ENCODE measurements around the gene CDH13. TPM values are rescaled to one million over a fixed set of nuclear protein-coding genes. Genes with fewer than 3 reads are reported as not detected.

The CDH13 gene
- total RNA-seq, 4 donors from 2014 or later, result 5.8 to 36.7 (median 20.4) TPM

DNA sequence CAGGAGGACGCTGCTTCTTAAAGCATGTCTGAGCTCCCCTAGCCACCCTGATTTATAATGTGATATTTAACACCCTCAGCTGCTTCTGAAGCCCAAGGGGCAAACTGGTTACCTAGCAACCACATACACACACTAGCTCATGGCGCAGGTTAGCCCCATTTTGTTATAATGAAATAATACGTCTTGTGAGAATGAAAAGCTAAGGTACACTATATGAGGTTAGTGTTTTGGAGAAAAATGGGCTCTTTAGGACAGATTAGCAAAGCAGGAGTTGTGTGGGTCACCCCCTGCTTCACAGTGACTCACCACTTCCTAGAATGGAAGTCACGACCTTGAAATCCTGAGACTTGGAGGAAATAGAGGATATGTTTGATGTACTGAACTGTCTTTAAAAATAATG, 776.2 kb downstream of the CDH13 start:
- Histone ChIP-seq H3K4me3 (no peak overlapping the region), H3K4me1 (no peaks in the 10 kb centered on the region), H3K27ac (no peak overlapping the region), H3K9me3 (no peaks in the 10 kb centered on the region), H3K27me3 (no peaks in the 10 kb centered on the region), H3K36me3 (no peaks in the 10 kb centered on the region)
- in situ Hi-C loops (cut with MboI; ENCODE audit: low sequenced_read_pairs in 4 of 4), result no loop called here
- TF ChIP-seq, protein P1, sequence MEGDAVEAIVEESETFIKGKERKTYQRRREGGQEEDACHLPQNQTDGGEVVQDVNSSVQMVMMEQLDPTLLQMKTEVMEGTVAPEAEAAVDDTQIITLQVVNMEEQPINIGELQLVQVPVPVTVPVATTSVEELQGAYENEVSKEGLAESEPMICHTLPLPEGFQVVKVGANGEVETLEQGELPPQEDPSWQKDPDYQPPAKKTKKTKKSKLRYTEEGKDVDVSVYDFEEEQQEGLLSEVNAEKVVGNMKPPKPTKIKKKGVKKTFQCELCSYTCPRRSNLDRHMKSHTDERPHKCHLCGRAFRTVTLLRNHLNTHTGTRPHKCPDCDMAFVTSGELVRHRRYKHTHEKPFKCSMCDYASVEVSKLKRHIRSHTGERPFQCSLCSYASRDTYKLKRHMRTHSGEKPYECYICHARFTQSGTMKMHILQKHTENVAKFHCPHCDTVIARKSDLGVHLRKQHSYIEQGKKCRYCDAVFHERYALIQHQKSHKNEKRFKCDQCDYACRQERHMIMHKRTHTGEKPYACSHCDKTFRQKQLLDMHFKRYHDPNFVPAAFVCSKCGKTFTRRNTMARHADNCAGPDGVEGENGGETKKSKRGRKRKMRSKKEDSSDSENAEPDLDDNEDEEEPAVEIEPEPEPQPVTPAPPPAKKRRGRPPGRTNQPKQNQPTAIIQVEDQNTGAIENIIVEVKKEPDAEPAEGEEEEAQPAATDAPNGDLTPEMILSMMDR (IDR thresholded peaks at IDR 0.05 in 4 of 5, conservative IDR thresholded peaks at IDR 0.05 in 1 of 5), result no peak
- no peak for TF ChIP-seq POLR2A (IDR thresholded peaks at IDR 0.05)
- ATAC-seq, result no peak
- intact Hi-C loops (cut with DNase I; ENCODE audit: low total_unique reads), result no loop called here
- DNase-seq, result no peak

DNA sequence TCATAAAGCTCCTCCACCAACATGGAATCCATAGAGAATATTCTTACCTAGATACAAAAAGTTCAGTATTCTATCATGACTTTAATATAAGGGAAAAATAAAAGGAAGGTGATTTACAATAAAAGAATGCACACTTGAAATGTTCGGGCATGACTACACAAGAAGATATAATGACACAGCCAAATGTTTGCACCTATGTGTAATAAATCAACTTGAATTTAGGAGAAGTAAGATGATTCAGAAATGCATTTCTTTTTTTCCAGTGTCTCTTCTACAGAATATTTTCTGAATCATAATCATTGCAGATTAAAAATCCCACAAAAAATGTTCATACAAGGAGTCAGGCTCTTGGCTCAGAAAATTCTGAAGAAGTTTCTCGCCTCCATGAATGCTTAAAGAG, 777.0 kb downstream of the CDH13 start:
- Histone ChIP-seq H3K27me3 (no peaks in the 10 kb centered on the region), H3K9me3 (no peaks in the 10 kb centered on the region), H3K27ac (no peak overlapping the region), H3K4me3 (no peak overlapping the region), H3K36me3 (no peaks in the 10 kb centered on the region), H3K4me1 (no peaks in the 10 kb centered on the region)
- intact Hi-C loops (cut with DNase I; ENCODE audit: low total_unique reads), result no loop called here
- in situ Hi-C loops (cut with MboI; ENCODE audit: low sequenced_read_pairs in 4 of 4), result no loop called here
- DNase-seq, result no peak
- no peak for ATAC-seq
- TF ChIP-seq, protein P1 (IDR thresholded peaks at IDR 0.05 in 4 of 5, conservative IDR thresholded peaks at IDR 0.05 in 1 of 5), result no peak
- no peak for TF ChIP-seq POLR2A (IDR thresholded peaks at IDR 0.05)

DNA sequence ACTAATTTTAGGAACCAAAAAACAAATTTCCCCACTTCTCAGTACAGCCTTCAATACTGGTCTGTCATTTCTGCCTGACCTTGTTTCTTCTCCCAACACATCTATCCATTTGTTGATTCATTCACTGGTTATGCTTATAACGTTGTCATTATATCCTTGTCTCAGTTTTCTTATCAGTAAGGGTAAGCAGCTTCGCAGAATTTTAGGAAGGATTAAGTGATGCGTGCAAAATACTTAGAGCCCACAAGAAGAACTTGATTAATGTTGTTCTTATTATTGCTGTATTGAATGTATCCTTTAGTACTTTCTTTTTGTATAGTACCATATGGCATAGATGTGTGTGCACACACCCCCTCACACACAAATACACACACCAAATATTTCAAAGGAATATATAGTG, 777.5 kb downstream of the CDH13 start:
- TF ChIP-seq POLR2A (IDR thresholded peaks at IDR 0.05), result no peak
- TF ChIP-seq, protein P1 (IDR thresholded peaks at IDR 0.05 in 4 of 5, conservative IDR thresholded peaks at IDR 0.05 in 1 of 5), result no peak
- Histone ChIP-seq H3K27me3 (no peaks in the 10 kb centered on the region), H3K9me3 (no peaks in the 10 kb centered on the region), H3K4me1 (no peaks in the 10 kb centered on the region), H3K4me3 (no peak overlapping the region), H3K36me3 (no peaks in the 10 kb centered on the region), H3K27ac (no peak overlapping the region)
- intact Hi-C loops (cut with DNase I; ENCODE audit: low total_unique reads) (no loop called here), in situ Hi-C loops (cut with MboI; ENCODE audit: low sequenced_read_pairs in 4 of 4) (no loop called here)
- DNase-seq (no peak), ATAC-seq (no peak)

DNA sequence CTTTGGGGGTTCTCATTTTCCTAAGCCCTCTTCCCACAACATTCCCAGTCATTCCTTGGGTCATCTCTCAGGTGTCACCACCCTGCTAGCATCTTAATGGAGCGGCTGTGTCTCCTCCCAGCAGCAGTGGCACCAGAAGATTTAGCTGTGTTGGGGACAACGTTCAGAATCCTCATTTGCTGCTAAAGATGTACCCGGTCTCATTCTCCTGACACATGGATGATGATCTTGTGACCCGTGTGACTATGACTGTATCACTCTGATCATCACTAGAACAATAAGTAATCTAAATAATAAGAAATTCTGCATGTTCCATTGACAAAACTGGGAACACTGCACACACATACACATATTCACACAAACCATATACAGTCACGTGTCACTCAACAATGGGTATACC, 781.2 kb downstream of the CDH13 start:
- Histone ChIP-seq H3K27ac (no peak overlapping the region), H3K4me3 (no peak overlapping the region), H3K27me3 (no peaks in the 10 kb centered on the region), H3K4me1 (no peaks in the 10 kb centered on the region), H3K36me3 (no peaks in the 10 kb centered on the region), H3K9me3 (no peaks in the 10 kb centered on the region)
- no peak for TF ChIP-seq POLR2A (IDR thresholded peaks at IDR 0.05)
- TF ChIP-seq, protein P1 (IDR thresholded peaks at IDR 0.05 in 4 of 5, conservative IDR thresholded peaks at IDR 0.05 in 1 of 5), result no peak
- ATAC-seq (no peak), DNase-seq (no peak)
- in situ Hi-C loops (cut with MboI; ENCODE audit: low sequenced_read_pairs in 4 of 4), result no loop called here
- intact Hi-C loops (cut with DNase I; ENCODE audit: low total_unique reads), result no loop called here

DNA sequence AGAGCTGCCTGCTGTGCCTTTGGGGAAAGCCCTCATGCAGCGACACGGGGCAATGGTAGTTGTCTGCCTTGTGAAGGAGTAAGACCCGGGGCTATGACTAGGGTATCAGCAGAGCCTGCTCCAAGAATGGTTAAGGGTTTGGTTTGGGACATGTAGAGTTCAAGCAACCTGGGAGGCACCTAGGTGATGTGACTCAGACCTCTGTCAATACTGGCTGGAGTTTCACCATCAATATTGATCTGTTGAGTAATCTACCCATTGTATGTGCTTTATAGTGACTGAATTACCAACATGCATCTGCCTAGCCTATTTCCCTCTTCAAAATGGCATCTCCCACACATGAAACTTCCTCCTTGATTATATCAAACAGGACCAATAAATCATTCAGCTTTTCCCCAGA, 782.6 kb downstream of the CDH13 start:
- no peaks in the 10 kb centered on the region for H3K4me1 ChIP-seq
- in situ Hi-C loops (cut with MboI; ENCODE audit: low sequenced_read_pairs in 4 of 4) (no loop called here), intact Hi-C loops (cut with DNase I; ENCODE audit: low total_unique reads) (no loop called here)
- no peak overlapping the region for H3K27ac ChIP-seq
- no peak for DNase-seq
- no peaks in the 10 kb centered on the region for H3K9me3 ChIP-seq
- ATAC-seq, result no peak
- TF ChIP-seq, protein P1 (IDR thresholded peaks at IDR 0.05 in 4 of 5, conservative IDR thresholded peaks at IDR 0.05 in 1 of 5), result no peak
- no peak for TF ChIP-seq POLR2A (IDR thresholded peaks at IDR 0.05)
- H3K36me3 ChIP-seq, result no peaks in the 10 kb centered on the region
- H3K4me3 ChIP-seq, result no peak overlapping the region
- no peaks in the 10 kb centered on the region for H3K27me3 ChIP-seq
